Ascending aorta (tissue), 2 donors: Measurements from ENCODE around the gene GPC4. TPM values are rescaled to one million over a fixed set of nuclear protein-coding genes. Genes with fewer than 3 reads are reported as not detected.
A peak's percentile ranks its signal among the peaks of the same experiment; 100 is the strongest.

ENCODE experiments used
- DNase-seq, 2 donors: peaks; one replicate each; pipeline ENCODE4 v3.0.0-alpha.2; 2019; ENCODE audit warnings: low spot score in 2 of 2
- H3K27ac ChIP-seq, 2 donors: fragments of 200-600 bp; sonication (generic); one replicate each; pipeline ENCODE4 v1.5.1; 2016 to 2017; ENCODE audit warnings: mild to moderate bottlenecking in 1 of 2
- H3K27me3 ChIP-seq: fragments of 200-600 bp; sonication (generic); one replicate; pipeline ENCODE4 v1.5.1; 2017
- H3K36me3 ChIP-seq, 2 donors: fragments of 200-600 bp; sonication (generic); one replicate each; pipeline ENCODE4 v1.5.1; 2016
- H3K4me1 ChIP-seq, 2 donors: fragments of 200-600 bp; sonication (generic); one replicate each; pipeline ENCODE4 v1.5.1; 2016 to 2017; ENCODE audit warnings: mild to moderate bottlenecking in 1 of 2
- H3K4me3 ChIP-seq, 2 donors: fragments of 200-600 bp; sonication (generic); one replicate each; pipeline ENCODE4 v1.5.1; 2016 to 2017; ENCODE audit warnings: mild to moderate bottlenecking in 1 of 2
- H3K9me3 ChIP-seq, 2 donors: fragments of 200-600 bp; sonication (generic); one replicate each; pipeline ENCODE4 v1.5.1; 2016
- CTCF ChIP-seq, 3 experiments: fragments of 200-600 bp in 2 of 3; fragments of 450-650 bp in 1 of 3; sonication (generic) in 2 of 3; IDR thresholded peaks; one replicate each; pipeline ENCODE4 v1.5.1; 2016 to 2019; ENCODE audit warnings: antibody characterized with exemption in 3 of 3, mild to moderate bottlenecking in 1 of 3, moderate library complexity in 1 of 3
- intact Hi-C: fragments of 100-400 bp; cut with DNase I; formaldehyde crosslinking; loops from one replicate; pipeline ENCODE4 v1.15.1; 2023
- total RNA-seq: library from RNA; depleted of rRNA; stranded (reverse); fragments of >200 nt; gene quantifications from one replicate; pipeline ENCODE4 v1.1.0, GENCODE V29; 2016

GPC4 gene
- total RNA-seq, 1 donor from 2014 or later, result 12.0 TPM

- H3K27me3 ChIP-seq, result no peaks in the 10 kb centered on the region
- no peak overlapping the region for H3K27ac ChIP-seq
- TF ChIP-seq CTCF (IDR thresholded peaks at IDR 0.05), result no peak
- DNase-seq, result no peak
- no peaks in the 10 kb centered on the region for H3K9me3 ChIP-seq
- H3K4me3 ChIP-seq, result no peak overlapping the region
- no peaks in the 10 kb centered on the region for H3K36me3 ChIP-seq
- no peaks in the 10 kb centered on the region for H3K4me1 ChIP-seq
- intact Hi-C loops, result no loop called here
Measured at GRCh38 chrX:133269168-133269567, 146.1 kb downstream of the GPC4 start.

- Histone ChIP-seq H3K27ac (no peak overlapping the region), H3K4me1 (no peaks in the 10 kb centered on the region), H3K9me3 (no peaks in the 10 kb centered on the region), H3K4me3 (no peak overlapping the region), H3K36me3 (no peaks in the 10 kb centered on the region), H3K27me3 (no peaks in the 10 kb centered on the region)
- intact Hi-C loops, result no loop called here
- DNase-seq, result no peak
- TF ChIP-seq CTCF (IDR thresholded peaks at IDR 0.05), result no peak
Measured at GRCh38 chrX:133267621-133268020, 147.7 kb downstream of the GPC4 start.

- no peak overlapping the region for H3K27ac ChIP-seq
- no peak for TF ChIP-seq CTCF (IDR thresholded peaks at IDR 0.05)
- no peak for DNase-seq
- intact Hi-C loops, result no loop called here
- H3K9me3 ChIP-seq, result no peaks in the 10 kb centered on the region
- H3K4me1 ChIP-seq, result no peaks in the 10 kb centered on the region
- H3K4me3 ChIP-seq, result no peak overlapping the region
- no peaks in the 10 kb centered on the region for H3K36me3 ChIP-seq
- no peaks in the 10 kb centered on the region for H3K27me3 ChIP-seq
Measured at GRCh38 chrX:133265331-133265730, 150.0 kb downstream of the GPC4 start.

GRCh38 chrX:133258481-133258880 is 156.8 kb downstream of the GPC4 start:
- intact Hi-C loops, result no loop called here
- H3K4me3 ChIP-seq, result no peak overlapping the region
- H3K36me3 ChIP-seq, result no peaks in the 10 kb centered on the region
- TF ChIP-seq CTCF (IDR thresholded peaks at IDR 0.05), result no peak
- no peak overlapping the region for H3K27ac ChIP-seq
- H3K9me3 ChIP-seq, result no peaks in the 10 kb centered on the region
- no peaks in the 10 kb centered on the region for H3K27me3 ChIP-seq
- H3K4me1 ChIP-seq, result no peaks in the 10 kb centered on the region
- no peak for DNase-seq

- DNase-seq, result no peak
- no peaks in the 10 kb centered on the region for H3K27me3 ChIP-seq
- no peak overlapping the region for H3K27ac ChIP-seq
- no peak for TF ChIP-seq CTCF (IDR thresholded peaks at IDR 0.05)
- H3K4me1 ChIP-seq, result no peaks in the 10 kb centered on the region
- H3K4me3 ChIP-seq, result no peak overlapping the region
- H3K9me3 ChIP-seq, result no peaks in the 10 kb centered on the region
- intact Hi-C loops, result loop anchor here (5.0 kb wide), 1 partner anchor 163 kb away; the partner anchor contains the start of gene GPC4
- no peaks in the 10 kb centered on the region for H3K36me3 ChIP-seq
Measured at GRCh38 chrX:133254666-133255065, 160.6 kb downstream of the GPC4 start.

- Histone ChIP-seq H3K4me1 (peaks cover 0 to 2% of the 10 kb centered on the region in 2 donors), H3K4me3 (no peak overlapping the region), H3K9me3 (peaks cover 4 to 15% of the 10 kb centered on the region in 2 donors), H3K27ac (peak overlapping the region; percentile 44 to 49), H3K27me3 (no peaks in the 10 kb centered on the region), H3K36me3 (no peaks in the 10 kb centered on the region)
- no peak for DNase-seq
- TF ChIP-seq CTCF (IDR thresholded peaks at IDR 0.05), result no peak
- intact Hi-C loops, result loop anchor here (5.0 kb wide), 1 partner anchor 166 kb away; the partner anchor contains the start of gene GPC4
Measured at GRCh38 chrX:133251204-133251603, 164.1 kb downstream of the GPC4 start.
